ENCODE results near the gene AJM1.
A peak's percentile ranks its signal among the peaks of the same experiment; 100 is the strongest.

Gene AJM1

DNA sequence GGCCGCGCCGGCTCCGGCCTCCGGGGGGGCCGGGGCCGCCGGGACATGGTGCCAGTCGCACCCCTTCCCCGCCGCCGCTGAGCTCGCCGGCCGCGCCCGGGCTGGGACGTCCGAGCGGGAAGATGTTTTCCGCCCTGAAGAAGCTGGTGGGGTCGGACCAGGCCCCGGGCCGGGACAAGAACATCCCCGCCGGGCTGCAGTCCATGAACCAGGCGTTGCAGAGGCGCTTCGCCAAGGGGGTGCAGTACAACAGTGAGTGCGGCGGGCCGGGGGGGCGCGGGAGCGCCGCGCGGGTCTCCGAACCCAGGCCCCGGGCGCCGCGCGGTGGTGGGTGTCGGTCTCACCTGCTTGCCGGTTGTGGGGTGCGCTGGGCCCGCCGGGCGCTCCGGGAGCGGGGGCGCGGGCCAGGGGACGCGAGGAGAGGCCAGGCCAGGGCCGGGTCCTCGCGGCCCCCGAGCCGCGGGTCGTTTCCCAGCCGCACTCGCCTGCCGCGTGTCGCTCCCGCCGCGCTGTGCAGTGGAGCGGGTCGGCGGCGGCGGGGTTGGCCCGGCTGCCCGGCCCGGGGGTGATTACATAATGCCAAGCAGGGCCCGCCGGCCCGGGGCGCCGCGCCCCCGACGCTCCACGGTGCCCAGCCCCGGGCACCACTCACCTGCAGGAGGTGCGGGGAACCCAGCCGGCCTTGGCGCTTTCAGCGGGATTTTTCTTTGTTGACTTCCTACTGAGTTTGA lies 34.0 kb upstream of the AJM1 start:
- peak; percentile 50 for DNase-seq

DNA sequence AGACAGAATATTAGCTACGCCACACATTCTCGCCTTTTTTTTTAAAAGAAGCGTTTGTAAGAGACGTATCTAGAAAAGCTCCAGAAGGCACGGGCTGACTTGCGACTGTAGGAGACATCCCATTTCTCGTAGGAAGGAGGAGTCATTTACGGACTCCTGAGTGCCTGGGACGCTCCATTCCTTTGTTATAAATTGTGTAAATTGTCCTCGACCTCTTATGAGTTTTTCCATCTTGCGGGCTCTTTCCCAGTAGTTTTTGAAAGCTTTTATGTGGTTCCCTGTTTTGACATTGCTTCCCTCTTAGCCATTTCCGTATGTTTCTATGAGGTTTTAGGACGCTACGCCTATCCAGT lies 33.5 kb upstream of the AJM1 start:
- no peak for DNase-seq

DNA sequence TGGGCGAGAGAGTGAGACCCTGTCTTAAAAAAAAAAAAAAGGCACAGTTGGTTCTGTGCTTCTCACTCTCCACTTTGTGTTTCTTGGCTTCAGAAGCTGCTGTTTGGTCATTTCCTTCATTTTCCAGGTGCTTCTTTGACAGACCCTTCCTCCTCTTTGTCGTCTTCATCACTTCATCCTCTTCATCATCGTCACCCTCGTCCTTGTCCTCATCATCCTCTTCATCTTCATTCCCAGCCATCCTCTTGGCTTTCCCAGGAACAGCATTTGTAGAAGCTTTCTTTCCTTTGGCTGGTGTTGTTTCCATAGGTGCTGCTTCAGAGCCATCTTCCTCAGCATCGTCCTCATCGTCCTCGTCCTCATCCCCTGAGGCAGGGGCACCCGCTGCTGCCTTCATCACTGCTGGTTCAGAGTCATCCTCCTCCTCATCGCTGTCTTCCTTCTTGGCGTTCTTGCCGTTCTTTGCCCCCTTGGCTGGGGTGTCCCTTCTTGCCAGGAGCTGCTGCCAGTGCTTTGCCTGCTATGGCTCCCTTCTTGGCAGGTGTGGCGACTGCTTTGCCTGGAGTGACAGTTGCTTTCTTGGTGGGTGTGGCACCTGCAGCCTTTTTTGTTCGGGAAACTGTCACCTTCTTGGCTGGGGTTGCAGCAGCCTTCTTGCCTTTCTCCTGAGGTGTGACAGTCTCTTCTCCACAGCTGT lies 27.4 kb upstream of the AJM1 start:
- no peak for DNase-seq

DNA sequence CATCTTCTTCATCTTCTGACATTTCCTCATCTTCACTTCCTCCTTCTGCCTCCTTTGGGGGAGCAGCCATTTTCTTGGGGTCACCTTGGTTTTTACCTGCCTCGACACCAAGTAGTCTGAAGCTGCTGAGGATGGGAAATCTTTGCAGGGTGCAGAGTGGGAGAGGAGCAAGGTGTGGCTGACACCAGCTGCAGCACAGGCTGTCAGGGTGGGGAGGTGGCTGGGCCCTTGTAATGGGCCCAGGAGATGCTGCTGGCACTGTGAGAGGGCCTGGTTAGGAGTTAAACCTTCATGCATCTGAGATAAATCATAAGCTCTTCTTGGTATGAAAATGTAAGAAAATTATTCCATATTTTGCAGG lies 26.9 kb upstream of the AJM1 start:
- no peak for DNase-seq

DNA sequence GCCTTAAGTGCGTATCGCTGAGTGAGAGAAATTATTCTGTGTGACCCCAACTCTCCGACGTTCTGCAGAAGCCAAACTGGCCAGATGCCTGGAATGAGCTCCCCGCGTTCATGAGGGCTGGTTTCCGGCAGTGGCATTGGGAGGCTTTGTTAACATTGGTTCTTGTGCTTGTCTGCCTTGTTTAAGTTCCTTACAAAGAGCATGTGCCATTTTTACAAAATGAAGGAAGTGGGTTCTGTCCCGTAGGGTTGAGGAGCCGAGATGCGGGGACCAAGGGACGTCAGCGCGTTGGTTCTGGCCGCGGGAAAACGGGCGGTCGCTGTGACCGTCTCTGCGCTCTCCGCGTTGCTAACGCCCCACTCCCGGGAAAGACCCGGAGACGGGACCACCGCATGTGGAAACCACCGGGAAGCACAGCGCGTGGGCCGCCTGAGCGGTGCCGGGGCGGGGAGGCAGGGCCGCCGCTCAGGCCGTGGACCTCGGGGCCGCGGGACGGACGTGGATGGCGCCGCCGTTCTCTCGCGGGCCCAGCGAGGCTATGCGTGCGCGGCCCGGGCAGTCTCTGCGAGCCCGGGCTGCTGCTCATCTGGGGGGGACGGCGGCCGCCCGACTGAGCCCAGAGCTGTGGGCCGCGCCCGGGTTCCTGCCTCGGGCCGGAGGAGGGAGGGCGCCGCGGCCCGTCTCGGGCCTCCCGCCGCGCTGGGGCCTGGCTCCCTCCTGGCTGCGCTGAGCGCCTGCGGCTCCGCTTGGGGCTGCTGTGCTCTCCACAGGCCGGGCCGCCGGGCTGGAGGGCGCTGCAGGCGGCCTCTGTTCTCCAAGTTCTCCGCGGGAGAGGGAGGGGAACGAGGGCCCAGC lies 21.1 kb upstream of the AJM1 start:
- no peak for DNase-seq

DNA sequence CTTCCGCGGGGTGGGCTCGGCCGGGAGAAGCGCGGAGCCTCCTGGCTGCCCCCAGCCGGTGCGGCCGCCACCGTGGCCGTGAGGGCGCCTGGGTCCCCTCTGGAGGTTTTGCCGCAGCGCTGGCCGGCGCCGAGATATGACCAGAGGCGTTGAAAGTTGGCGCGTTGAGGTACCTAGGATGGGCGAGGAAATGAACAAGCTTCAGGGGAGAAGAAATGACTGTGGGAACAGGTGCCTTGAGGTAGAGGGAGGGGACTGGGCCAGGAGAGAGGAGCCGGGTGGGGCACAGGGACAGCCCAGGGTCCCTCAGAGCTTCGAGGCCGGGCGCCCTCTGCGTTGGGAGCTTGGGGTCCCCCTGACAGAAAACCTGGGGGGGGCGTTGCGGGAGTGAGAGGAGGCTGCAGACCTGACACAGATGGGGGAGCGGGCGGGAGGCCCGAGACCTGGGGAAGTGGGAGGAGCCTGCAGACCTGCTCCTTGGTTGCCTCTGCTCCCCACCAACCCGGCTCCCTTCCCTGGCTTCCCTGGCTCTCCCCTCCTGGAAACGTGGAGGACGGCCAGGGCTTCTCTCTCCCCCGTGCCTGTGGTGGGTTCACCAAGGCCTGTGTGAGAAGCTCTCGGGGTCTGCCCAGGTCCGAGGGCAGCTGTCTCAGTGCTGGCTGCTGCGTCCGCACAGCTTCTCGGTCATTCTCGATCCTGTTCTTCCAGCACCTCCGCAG lies 20.3 kb upstream of the AJM1 start:
- no peak for DNase-seq

DNA sequence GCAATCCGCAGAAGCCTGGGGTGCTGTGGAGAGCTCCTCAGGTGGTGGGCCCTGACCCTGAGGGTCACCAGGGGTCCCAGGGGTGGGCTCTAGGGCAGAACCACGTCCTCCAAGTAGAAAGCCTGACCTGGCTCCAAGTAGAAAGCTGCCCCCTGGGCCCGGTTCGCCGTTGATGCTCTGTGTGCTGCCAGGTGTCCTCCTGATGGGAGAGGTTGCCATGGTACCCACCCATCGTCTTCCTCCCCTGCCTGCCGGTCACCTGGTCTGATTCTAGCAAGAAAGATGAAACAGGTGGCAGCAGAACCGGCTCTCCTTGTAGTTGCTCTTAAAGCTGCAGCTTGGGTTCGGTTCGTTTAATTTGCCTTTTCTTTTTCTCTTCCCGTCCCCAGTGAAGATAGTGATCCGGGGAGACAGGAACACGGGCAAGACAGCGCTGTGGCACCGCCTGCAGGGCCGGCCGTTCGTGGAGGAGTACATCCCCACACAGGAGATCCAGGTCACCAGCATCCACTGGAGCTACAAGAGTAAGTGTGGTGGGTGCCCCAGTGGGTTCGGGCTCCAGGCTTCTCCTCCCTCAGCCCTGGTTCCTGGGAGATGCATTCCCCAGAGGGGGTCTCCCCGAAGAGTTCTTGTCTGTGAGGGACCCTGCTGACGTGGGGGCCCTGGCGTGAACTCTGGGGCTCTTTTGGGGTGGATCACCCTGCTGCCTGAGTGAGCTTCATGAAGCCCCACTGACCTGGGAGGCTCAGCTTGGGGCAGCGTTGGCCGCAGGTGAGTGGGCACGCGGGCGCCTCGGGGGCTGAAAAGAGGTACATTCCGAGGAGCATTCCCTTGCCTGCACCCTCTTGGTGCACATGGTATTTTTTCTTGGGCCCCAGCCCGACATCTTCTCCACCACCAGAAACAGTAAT lies 18.9 kb upstream of the AJM1 start:
- DNase-seq: no peak

DNA sequence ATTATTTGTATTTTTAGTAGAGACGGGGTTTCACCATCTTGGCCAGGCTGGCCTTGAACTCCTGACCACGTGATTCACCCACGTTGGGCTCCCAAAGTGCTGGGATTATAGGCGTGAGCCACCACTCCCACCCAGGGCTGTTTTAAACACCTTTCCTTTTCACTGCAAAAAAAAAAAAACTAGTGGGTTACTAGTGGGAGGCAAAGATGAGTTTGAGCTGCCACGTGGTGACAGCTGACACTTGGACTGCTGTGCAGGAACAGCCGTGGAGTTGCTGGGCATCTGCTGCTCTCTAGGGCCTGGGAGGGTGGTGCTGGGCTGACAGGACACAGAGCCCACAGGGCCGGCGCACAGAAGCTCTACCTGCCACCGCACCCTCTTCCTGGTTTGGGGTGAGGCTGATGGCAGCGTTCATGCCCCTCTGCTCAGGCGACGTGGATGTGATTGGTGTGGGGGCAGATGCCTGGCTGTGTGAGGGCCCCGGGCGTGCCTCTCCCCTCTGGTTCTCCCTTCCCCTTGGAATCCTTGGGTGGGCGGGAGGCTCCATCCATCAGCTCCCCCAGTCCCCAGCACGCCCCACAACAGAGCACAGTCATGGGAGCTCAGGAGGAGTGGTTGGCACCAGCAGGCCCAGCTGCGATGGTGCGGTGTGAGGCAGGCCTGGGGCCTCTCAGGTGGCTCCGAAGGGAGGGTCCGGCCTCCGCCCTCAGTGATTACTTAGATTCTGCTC lies 17.6 kb upstream of the AJM1 start:
- no peak for DNase-seq

DNA sequence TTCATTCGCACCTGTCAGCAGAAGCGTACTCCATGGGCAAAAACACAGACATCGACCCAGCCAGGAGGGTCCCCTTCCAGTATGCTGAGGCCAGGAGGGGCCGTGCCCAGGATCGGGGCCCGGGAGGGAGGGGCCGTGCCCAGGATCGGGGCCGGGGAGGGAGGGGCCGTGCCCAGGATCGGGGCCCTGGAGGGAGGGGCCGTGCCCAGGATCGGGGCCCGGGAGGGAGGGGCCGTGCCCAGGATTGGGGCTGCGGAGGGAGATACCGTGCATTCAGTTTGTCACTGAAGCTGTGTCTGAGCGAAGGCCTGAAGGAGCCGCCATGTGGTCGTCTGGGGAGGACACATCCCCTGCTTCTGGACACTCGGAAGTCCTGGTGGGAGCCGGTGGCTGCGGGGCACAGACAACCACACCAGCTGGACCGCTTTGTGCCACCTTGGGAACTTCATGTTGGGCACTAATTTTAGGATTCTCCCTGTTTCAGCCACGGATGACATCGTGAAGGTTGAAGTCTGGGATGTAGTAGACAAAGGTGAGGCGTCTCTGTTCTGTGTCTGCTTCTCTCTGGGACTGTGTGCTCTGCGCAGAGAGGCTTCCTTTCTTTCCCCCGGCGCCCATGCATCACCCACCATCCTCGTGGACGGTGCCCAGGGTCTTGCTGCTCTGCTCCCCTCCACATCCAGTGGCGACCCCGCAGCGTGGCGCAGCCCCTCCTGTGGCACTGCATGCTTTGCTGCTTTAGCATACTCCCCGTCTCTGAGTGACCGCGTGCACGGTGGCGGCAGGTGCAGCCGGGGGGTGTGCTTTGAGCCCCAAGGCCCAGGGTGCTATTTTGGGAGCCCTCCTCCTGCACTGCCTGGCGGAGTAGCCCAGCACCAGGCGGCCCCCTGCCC lies 16.7 kb upstream of the AJM1 start:
- no peak for DNase-seq

DNA sequence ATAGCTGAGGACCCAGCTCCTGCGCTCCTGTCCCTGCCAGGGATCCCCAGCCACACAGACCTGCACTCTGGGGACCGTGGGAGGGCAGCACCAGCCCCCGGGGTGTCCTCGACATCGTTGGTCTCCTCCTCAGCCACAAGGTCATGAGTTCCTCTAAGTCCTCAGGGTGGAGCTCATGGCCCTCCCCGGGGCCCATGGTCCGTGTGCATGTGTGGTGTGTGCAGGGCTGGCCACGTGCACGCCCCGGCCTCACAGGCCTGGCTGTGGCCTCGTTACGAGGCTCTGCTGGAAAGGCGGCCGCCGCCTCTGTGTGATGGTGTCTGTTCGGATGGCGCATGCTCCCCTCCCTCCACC lies 16.1 kb upstream of the AJM1 start:
- DNase-seq: no peak

DNA sequence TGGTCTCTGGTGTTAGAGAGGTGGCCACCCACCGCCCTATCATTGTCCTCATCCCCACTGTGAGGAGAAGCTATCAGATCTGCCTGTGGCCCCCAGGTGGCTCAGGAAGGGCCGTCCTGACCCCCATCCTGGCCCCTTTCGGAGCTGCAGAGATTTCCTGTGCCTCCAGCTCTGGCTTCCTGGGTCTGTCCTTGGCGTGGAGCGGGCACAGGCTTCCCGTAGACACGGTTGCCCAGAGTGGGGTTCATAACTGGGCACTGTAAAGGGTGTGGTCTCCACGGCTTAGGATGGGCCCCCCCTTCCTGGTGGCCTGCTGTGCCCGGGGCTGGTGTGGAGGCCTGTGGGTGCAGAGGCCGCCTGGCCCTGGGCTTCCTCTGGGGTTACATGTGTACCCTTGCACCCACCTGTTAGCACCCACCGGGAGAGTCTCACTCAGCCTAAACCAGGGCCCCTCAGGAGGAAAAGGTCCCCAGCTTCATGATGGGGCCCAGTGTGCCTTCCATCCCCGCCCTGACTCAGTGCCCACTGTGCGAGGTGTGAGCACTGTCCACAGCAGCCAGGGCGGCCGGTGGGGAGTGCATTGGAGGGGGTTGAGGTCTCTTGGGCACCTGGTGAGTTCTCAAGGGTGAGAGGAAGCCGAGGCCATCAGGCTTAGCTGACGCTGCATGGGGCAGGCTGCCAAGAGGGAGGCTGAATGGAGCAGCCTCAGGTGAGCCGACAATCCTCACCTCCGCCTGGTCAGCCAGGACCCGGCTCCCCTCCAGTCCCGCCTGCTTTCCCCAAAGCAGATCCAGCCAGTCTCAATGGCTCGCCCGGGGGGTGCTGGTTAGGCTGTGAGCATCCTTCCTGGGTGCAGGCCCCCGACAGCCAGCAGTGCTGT lies 15.3 kb upstream of the AJM1 start:
- no peak for DNase-seq

DNA sequence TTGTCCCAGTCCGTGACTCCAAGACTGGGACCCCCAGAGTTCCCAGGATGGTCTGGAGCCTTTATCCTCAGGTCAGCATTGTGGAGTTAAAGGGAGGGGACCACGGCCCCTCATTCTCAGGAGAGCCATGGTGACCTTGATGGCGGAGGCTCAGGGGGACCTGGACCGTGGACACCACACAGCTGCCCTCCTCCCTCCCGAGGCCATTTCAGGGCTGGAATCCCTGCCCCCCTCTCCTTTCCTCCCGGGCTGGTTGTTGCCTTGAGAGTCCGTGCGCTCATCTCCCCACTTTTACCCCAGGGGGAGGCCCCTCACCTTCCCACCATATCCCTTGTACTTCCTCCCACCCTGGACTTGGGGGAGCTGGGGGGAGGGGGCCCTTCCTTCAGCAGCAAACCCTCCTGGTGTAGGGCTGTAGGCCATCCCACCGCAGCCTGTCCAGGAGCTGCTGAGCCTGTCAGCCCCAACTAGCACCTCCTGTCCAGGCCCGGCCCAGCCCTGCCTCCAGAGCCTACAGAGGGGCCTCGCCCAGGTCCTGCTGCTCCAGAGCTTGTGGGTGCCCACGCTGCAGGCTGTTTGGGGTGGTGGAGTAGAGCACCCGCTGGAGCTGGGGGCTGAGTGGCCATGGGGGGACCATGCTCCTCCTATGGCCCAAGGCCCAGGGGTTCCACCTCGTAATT lies 14.3 kb upstream of the AJM1 start:
- DNase-seq: no peak

DNA sequence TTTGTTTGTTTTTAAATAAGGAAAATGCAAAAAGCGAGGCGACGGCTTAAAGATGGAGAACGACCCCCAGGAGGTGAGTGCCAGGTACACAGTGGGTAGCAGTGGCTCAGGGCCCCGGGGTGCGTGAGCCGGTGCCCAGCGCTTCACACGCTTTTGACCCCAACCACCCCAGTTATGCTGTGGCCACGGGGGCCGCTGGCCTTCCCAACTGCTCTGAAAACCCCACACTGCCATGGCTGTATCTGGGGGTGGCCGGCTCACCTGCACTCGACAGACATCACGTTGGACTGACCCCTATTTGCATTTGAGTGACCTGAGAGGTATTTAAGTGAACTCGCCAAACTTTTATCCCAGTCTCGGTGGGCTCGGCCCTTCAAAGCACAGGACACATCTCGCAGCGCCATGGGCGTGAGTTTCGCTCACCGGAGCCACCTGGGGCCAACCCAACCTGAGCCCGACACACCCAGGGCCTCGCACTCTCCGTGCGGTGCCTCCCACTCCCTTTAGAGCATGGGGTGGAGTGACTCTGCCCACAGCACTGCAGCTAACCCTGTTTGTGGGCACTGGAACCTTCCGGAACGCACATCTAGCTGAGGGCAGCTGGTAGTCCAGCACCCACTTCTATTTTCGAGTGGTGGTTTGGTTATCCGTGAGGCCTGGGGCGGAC lies 13.7 kb upstream of the AJM1 start:
- no peak for DNase-seq

DNA sequence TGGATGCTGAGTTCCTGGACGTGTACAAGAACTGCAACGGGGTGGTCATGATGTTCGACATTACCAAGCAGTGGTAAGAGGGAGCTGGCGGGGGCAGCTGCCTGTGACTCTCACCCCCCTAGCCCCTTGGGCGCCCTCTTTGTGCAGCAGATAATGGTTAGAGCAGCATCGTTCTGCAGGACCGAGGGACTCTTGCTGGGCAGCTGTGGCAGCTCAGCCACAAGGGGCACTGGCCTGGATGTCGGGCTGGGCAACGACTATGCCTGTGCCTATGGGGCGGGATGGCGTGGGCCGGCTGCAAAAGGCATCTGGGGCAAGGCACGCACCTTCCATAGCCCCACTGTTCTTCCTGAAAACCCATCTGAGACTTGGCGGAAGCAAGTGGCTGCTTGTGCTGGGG lies 12.9 kb upstream of the AJM1 start:
- no peak for DNase-seq

DNA sequence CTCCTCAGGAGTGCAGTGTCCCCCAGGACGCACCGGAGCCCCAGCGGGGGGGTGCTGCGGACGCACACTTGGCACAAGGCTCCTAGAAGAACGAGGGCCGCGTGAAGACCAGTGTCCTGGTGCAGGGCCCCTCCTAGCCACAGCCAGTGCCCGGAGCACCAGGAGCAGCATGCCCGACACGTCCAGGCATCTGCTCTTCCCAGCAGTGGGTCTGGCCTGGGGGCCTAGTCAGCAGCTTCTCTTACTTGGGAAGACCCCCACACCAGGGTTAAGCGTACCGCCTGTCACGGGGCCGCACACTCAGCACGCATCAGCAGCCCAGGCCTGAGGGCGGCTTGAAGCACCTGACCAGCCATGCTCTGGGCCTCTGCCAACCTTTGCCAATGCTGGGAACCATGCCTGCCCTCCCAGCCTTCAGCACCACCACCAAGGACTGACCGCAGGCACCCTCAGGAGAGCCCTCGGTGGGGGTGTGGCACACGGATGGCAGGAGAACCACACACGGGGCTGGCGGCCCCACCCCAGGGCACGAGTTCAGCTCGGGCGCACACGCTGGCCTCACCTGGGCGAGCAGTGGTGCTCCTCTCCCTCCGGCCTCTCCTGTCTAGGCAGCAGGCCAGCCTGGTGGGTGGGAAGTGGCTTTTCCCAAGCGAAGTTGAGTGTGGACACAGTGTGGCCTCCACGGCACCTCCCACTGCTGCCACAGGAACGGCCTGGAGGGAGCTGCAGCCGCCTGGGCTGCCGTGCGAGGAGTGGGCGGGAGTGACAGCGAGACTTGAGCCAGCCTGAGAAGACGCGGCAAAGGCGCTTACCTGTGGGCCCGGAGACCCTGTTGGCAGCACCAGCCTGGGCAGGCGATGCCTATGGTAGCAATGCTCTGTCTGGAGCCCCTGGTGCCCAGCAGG lies 12.0 kb upstream of the AJM1 start:
- DNase-seq: no peak

DNA sequence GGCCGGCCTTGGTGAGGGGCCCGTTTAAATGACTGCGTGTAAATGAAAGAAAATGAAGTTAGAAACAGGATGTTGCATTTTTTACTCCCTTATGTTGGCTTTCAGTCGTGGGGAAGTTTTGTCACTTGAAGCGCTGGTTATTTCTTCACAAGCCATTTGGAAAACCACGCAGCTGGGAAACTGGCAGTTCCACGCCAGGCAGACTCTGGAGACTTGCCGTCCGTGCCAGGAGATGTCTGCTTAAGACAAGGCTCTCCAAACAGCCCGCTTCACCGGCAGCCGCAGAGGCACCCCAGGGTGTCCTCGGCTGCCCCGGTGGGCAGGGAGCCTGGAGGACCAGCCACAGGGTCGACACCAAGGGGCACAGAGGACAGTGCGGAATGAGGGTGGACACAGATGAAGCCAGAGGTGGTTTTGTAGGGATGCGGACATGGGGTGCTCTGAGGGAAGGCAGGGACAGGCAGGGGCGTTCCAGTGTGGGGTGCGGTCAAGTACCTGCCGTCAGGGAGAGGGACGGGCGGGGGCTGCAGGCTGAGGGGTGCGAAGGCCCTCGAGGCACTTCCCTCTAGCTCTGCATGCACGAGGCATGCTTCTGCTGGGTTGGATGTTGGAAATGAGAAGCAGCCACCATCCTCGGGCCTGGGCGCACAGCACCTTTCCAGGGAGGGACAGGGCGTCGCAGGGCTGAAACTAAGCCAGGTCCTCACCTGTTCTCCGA lies 11.1 kb upstream of the AJM1 start:
- DNase-seq: no peak

DNA sequence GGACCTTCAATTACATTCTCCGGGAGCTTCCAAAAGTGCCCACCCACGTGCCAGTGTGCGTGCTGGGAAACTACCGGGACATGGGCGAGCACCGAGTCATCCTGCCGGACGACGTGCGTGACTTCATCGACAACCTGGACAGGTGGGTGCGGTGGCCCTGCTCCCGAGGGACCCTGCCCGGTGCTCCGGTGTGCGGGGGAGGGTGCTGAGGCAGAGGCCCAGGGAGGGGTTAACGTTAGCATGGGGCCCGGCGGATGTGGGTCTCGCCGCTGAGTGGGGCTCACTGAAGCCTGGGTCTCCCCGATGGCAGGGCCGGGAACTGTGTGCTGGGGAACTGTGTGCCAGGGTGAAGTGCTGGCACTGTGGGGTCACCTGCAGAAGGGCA lies 10.6 kb upstream of the AJM1 start:
- no peak for DNase-seq

Data from stimulated activated CD8-positive, alpha-beta memory T cell treated with anti-CD3 and anti-CD28 coated beads, Interleukin-4, amount 100 ng/mL, for 48 hours (primary cell).